Breast epithelium (tissue), 4 donors: ENCODE data around the gene CAMK2D. TPM values are rescaled to one million over a fixed set of nuclear protein-coding genes. Genes with fewer than 3 reads are reported as not detected.

Experiments used
- DNase-seq, 2 donors: peaks; one replicate each; pipeline ENCODE4 v3.0.0-alpha.2; 2019; ENCODE audit warnings: low spot score in 2 of 2
- H3K27ac ChIP-seq, 2 donors: fragments of 200-600 bp; sonication (generic) in 1 of 2; one replicate each; pipeline ENCODE4 v1.5.1; 2016 to 2019; ENCODE audit warnings: mild to moderate bottlenecking in 1 of 2
- H3K27me3 ChIP-seq, 2 donors: fragments of 200-600 bp; sonication (generic) in 1 of 2; one replicate each; pipeline versions ENCODE4 v1.5.1 to v1.6.0; 2017 to 2019; ENCODE audit warnings: control low read depth in 1 of 2, mild to moderate bottlenecking in 1 of 2
- H3K36me3 ChIP-seq: fragments of 200-600 bp; one replicate; pipeline ENCODE4 v1.5.1; 2019
- H3K4me1 ChIP-seq, 2 donors: fragments of 200-600 bp; sonication (generic); one replicate each; pipeline ENCODE4 v1.5.1; 2016 to 2019; ENCODE audit warnings: control low read depth in 1 of 2
- H3K4me3 ChIP-seq, 3 donors: fragments of 200-600 bp; sonication (generic); 1 replicate in 2 of 3; 2 replicates in 1 of 3; pipeline ENCODE4 v1.5.1; 2016 to 2019; ENCODE audit warnings: mild to moderate bottlenecking in 3 of 3, moderate library complexity in 2 of 3
- H3K9me3 ChIP-seq, 2 donors: fragments of 200-600 bp; sonication (generic) in 1 of 2; one replicate each; pipeline ENCODE4 v1.5.1; 2016 to 2019; ENCODE audit warnings: control low read depth in 1 of 2
- CTCF ChIP-seq, 3 donors: fragments of 450-650 bp; IDR thresholded peaks; one replicate each; pipeline ENCODE4 v1.5.1; 2016 to 2017; ENCODE audit warnings: antibody characterized with exemption in 3 of 3, mild to moderate bottlenecking in 3 of 3, moderate library complexity in 3 of 3
- POLR2A ChIP-seq: fragments of 450-650 bp; IDR thresholded peaks from one replicate; pipeline ENCODE4 v1.6.1; 2016; ENCODE audit warnings: antibody characterized with exemption, mild to moderate bottlenecking, moderate library complexity
- POLR2AphosphoS5 ChIP-seq, 3 donors: sonication (generic); formaldehyde crosslinking; IDR thresholded peaks; one replicate each; pipeline ENCODE4 v1.6.1; 2017; ENCODE audit warnings: antibody characterized with exemption in 3 of 3
- intact Hi-C: fragments of 100-400 bp; cut with DNase I; formaldehyde crosslinking; loops from one replicate; pipeline ENCODE4 v1.15.1; 2023; ENCODE audit warnings: low total_unique reads
- total RNA-seq, 3 donors: library from RNA; depleted of rRNA; stranded (reverse); fragments of >200 nt; gene quantifications; one replicate each; pipeline ENCODE4 v1.1.0, GENCODE V29; 2016

CAMK2D gene
- total RNA-seq, 3 donors from 2014 or later, result 47.7 to 62.1 (median 57.7) TPM

- H3K9me3 ChIP-seq, result no peaks in the 10 kb centered on the region
- intact Hi-C loops, result no loop called here
These were observed 64.1 kb downstream of the CAMK2D start for GRCh38 chr4:113697429-113697828.

GRCh38 chr4:113695328-113696169 is 66.0 kb downstream of the CAMK2D start:
- TF ChIP-seq POLR2AphosphoS5 (IDR thresholded peaks at IDR 0.05) (no peak), POLR2A (no peak), CTCF (IDR thresholded peaks at IDR 0.05) (no peak)
- Histone ChIP-seq H3K9me3 (no peaks in the 10 kb centered on the region), H3K4me3 (no peak overlapping the region), H3K27me3 (no peaks in the 10 kb centered on the region), H3K4me1 (no peaks in the 10 kb centered on the region), H3K27ac (no peak overlapping the region), H3K36me3 (no peaks in the 10 kb centered on the region)
- no peak for DNase-seq
- intact Hi-C loops, result no loop called here

More at GRCh38 chr4:113697429-113697828, 64.1 kb downstream of the CAMK2D start:
- Histone ChIP-seq H3K27ac (no peak overlapping the region), H3K4me3 (no peak overlapping the region), H3K36me3 (no peaks in the 10 kb centered on the region), H3K4me1 (no peaks in the 10 kb centered on the region), H3K27me3 (no peaks in the 10 kb centered on the region)
- DNase-seq, result no peak
- TF ChIP-seq POLR2A (no peak), CTCF (IDR thresholded peaks at IDR 0.05) (no peak), POLR2AphosphoS5 (IDR thresholded peaks at IDR 0.05) (no peak)

GRCh38 chr4:113694008-113694407 is 67.5 kb downstream of the CAMK2D start:
- Histone ChIP-seq H3K4me1 (no peaks in the 10 kb centered on the region), H3K9me3 (no peaks in the 10 kb centered on the region), H3K27ac (no peak overlapping the region), H3K4me3 (no peak overlapping the region), H3K27me3 (no peaks in the 10 kb centered on the region), H3K36me3 (no peaks in the 10 kb centered on the region)
- no peak for DNase-seq
- intact Hi-C loops, result no loop called here
- no peak for TF ChIP-seq POLR2A
- no peak for TF ChIP-seq CTCF (IDR thresholded peaks at IDR 0.05)
- no peak for TF ChIP-seq POLR2AphosphoS5 (IDR thresholded peaks at IDR 0.05)

- H3K36me3 ChIP-seq, result no peaks in the 10 kb centered on the region
- no peak overlapping the region for H3K4me3 ChIP-seq
- H3K27ac ChIP-seq, result no peak overlapping the region
- intact Hi-C loops, result no loop called here
- H3K27me3 ChIP-seq, result no peaks in the 10 kb centered on the region
- no peaks in the 10 kb centered on the region for H3K9me3 ChIP-seq
- DNase-seq, result no peak
- TF ChIP-seq CTCF (IDR thresholded peaks at IDR 0.05), result no peak
- no peak for TF ChIP-seq POLR2AphosphoS5 (IDR thresholded peaks at IDR 0.05)
- TF ChIP-seq POLR2A, result no peak
- H3K4me1 ChIP-seq, result no peaks in the 10 kb centered on the region
These were observed 68.6 kb downstream of the CAMK2D start for GRCh38 chr4:113692809-113693411.

GRCh38 chr4:113691676-113692075 is 69.9 kb downstream of the CAMK2D start:
- TF ChIP-seq POLR2A (no peak), POLR2AphosphoS5 (IDR thresholded peaks at IDR 0.05) (no peak), CTCF (IDR thresholded peaks at IDR 0.05) (no peak)
- intact Hi-C loops, result no loop called here
- H3K9me3 ChIP-seq, result no peaks in the 10 kb centered on the region
- no peak overlapping the region for H3K4me3 ChIP-seq
- no peak overlapping the region for H3K27ac ChIP-seq
- no peaks in the 10 kb centered on the region for H3K36me3 ChIP-seq
- H3K4me1 ChIP-seq, result peaks cover 0 to 5% of the 10 kb centered on the region in 2 donors
- no peak for DNase-seq
- no peaks in the 10 kb centered on the region for H3K27me3 ChIP-seq
